Posterior vena cava (tissue), 2 donors: Measurements from ENCODE around the gene HNRNPA3. TPM values are rescaled to one million over a fixed set of nuclear protein-coding genes. Genes with fewer than 3 reads are reported as not detected.
"Not testable (repeated sequence)": the region's sequence is repeated elsewhere in the genome, so short reads cannot be mapped to it uniquely, and the experiment has no call there.

ENCODE experiments used
- DNase-seq: peaks from one replicate; pipeline ENCODE4 v3.0.0-alpha.2; 2020; ENCODE audit warnings: low spot score
- intact Hi-C, 2 donors: fragments of 100-400 bp; cut with DNase I; formaldehyde crosslinking; loops; one replicate each; pipeline versions ENCODE4 v1.14.1 to v1.14.2; 2022 to 2023
- long read RNA-seq, 2 donors: library from polyadenylated mRNA; unstranded; transcript quantifications; one replicate each; pipeline ENCODE4 v2.0.0, GENCODE V29; 2020 to 2021
- total RNA-seq, 2 donors: library from RNA; stranded (reverse); fragmentation: NEBNext Ultra II Directional; extraction: Animal tissue kit (Norgen Biotek cat#: 25700); gene quantifications; one replicate each; pipeline ENCODE4 v1.2.1, GENCODE V29; 2021
- donor health status: DM: yes; HTN: yes; CAD: no.
- donor health status: DM: yes; HTN: yes; CAD: no.

HNRNPA3 gene
- 100 to 1,000 TPM; 152 to 166 TPM for total RNA-seq
- long read RNA-seq, donor 1, full-length matches to known transcripts = 18 of 48 reads
- long read RNA-seq, donor 1, partial matches to known transcripts = 14 of 48 reads
- long read RNA-seq, donor 1, other reads (novel, unspliced or antisense) = 16 of 48 reads
- long read RNA-seq, donor 2, full-length matches to known transcripts = 23 of 39 reads
- long read RNA-seq, donor 2, partial matches to known transcripts = 2 of 39 reads
- long read RNA-seq, donor 2, other reads (novel, unspliced or antisense) = 14 of 39 reads

DNA sequence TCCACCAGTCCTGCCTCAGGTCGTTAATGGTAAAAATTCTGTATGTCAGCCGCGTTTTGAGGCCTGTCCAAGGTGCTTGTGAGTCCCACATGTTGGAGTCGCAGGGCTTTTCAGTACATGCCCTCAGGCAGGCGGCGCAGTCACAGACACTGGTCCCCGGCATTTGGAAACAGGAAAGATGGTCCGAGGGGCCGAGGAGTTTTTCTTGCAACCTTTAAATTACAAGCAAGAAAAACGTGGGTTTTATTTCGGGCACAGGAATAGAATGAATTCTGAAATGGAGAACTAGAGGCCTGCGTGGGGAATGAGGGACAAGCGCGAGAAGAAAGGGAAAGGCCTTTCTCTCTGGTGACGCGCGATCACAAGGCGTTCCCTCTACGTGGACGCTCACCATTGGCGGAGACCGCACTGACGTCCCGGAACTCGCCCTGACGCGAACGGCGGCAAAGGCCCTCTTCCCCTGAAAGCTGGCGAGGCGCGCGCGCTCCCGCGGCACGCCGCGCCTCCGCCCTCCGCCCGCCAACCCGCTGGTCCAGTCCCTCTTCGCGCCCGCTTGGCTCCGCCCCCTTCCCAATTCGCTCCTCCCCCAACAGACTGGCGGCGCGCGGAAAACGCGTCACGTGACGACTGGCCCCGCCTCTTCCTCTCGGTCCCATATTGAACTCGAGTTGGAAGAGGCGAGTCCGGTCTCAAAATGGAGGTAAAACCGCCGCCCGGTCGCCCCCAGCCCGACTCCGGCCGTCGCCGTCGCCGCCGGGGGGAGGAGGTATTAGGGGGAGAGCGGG is at the start of gene HNRNPA3:
HNRNPA3 (plus strand) TSS at position 689 of the 785 bp plus-strand sequence; CDS start at position 695, 6 bp downstream.
- peak; percentile 100 for DNase-seq
- intact Hi-C loops = loop anchor here (5.0 to 10.0 kb wide), 2 partner anchors 50 to 53 kb away; partner anchors contain the start of gene NFE2L2 (in 2 of the 2)

DNA sequence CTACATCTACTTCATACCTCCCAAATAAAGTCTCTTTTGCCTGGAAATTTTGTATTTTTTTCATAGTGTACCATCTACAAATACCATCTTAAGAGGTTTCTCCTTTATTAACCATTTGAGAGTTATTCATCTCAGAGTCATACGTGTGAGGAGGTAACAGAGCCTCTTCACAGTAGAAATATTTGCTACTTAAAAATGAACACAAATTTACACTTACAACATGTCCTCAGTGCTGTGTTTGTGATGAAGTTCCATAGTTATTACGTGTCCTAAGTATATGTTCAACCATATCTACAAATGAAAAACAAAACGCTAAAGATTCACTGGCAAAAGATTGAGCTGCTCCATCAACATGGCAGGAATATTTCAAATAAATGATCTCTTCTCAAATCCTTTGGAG is 48.5 kb upstream of the HNRNPA3 start:
- DNase-seq = no peak
- intact Hi-C loops = loop anchor here (5.0 to 10.0 kb wide), 5 partner anchors 101 to 1037 kb away; partner anchors contain the start of genes HOXD8 (in 1 of the 2) and NFE2L2 (in 1 of the 2)

DNA sequence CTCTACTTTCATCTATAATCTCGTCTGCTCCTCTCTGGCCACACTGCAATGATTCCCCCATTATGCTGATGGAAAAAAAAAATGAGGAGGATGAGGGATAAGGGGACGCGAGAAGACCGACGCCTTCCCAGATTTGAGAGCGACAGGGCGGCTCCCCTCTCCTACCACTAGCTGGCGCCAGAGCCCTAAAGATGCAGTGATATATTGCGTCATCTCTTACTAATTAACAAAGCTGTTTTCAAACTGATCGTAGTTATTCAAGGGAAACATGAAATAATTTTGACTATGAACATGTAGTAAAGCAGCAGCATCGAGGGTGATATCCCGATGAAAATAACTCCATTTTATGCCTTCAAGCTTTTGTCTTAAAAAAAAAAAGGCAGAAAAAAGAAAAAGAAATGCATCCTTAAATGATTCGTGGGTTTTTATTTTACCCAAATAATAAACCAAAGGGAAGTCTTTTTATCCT is 48.0 kb upstream of the HNRNPA3 start:
- intact Hi-C loops = loop anchor here (5.0 to 10.0 kb wide), 5 partner anchors 100 to 1037 kb away; partner anchors contain the start of genes HOXD8 (in 1 of the 2) and NFE2L2 (in 1 of the 2)
- peak; percentile 90 for DNase-seq

- DNase-seq = no peak
- intact Hi-C loops = loop anchor here (10.0 kb wide), 4 partner anchors 100 to 590 kb away; partner anchors contain the start of gene NFE2L2 (in 1 of the 2)
Measured at GRCh38 chr2:177165061-177165583, 47.5 kb upstream of the HNRNPA3 start.

GRCh38 chr2:177165721-177166711 is 46.6 kb upstream of the HNRNPA3 start:
- intact Hi-C loops = loop anchor here (2.0 to 10.0 kb wide), 5 partner anchors 99 to 589 kb away; partner anchors contain the start of gene NFE2L2 (in 1 of the 2)

DNA sequence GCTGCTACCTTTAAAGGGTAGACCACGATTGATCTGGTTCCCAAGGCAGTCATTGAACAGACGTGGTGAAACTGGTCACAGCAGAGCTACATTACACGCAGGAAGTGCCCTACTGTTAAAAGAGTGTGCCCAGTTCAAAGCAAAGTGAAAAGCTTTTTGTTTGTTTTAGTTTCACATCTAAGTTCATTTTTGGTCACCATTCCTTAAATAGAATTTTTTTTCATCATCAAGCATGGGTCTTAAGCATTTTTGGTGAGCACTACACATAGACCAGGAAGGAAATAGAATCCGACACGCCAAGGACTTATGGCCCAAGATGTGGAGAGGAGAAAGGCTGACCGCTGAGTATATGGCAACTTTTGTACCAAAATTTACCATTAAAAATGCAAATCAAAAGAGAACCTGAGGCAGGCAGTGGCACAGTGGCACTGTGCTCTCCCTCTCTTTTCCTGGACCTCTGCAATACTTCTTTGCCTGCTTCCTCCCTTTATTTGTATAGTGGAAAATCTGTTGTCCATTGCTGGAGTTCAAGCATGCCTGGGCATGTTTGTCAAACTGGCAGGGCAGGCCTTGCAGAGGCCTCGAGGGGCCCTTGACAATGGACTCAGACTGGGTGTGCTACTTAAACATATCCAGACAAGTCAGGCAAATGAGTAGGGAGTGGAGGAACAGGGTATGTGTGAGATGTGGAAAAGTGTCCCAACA is 42.6 kb upstream of the HNRNPA3 start:
- intact Hi-C loops = loop anchor here (10.0 kb wide), 4 partner anchors 95 to 585 kb away; partner anchors contain the start of gene NFE2L2 (in 1 of the 2)

More at GRCh38 chr2:177165721-177166711, 46.6 kb upstream of the HNRNPA3 start:
- no peak for DNase-seq

DNA sequence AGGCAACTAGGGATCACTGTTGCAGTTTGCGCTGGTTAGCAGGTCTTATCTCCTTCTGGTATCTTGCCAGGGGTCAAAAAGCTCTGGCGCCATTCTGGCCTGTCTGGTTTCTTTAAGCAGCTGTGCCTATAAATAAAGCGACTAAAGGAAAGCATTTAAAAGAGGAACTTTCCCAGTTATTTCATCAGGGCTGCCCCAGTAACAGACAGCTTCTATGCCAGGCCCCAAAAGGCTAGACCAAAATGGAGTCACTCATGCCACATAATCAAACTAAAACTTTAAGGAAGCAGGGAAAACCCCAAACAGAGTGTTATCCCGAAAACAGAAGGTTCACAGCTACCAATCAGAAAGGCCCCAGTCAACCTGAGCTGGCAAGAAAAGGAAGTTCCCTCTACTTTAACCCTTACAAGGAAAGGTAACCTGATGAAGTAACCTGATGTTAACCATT is 41.2 kb upstream of the HNRNPA3 start:
- intact Hi-C loops = no loop called here
- DNase-seq = no peak

More for the DNA sequence above, 42.6 kb upstream of the HNRNPA3 start:
- DNase-seq = no peak

- intact Hi-C loops = no loop called here
- DNase-seq = no peak
Measured at GRCh38 chr2:177172034-177172880, 40.3 kb upstream of the HNRNPA3 start.

GRCh38 chr2:177174486-177174885 is 38.1 kb upstream of the HNRNPA3 start:
- intact Hi-C loops = no loop called here
- DNase-seq = no peak

DNA sequence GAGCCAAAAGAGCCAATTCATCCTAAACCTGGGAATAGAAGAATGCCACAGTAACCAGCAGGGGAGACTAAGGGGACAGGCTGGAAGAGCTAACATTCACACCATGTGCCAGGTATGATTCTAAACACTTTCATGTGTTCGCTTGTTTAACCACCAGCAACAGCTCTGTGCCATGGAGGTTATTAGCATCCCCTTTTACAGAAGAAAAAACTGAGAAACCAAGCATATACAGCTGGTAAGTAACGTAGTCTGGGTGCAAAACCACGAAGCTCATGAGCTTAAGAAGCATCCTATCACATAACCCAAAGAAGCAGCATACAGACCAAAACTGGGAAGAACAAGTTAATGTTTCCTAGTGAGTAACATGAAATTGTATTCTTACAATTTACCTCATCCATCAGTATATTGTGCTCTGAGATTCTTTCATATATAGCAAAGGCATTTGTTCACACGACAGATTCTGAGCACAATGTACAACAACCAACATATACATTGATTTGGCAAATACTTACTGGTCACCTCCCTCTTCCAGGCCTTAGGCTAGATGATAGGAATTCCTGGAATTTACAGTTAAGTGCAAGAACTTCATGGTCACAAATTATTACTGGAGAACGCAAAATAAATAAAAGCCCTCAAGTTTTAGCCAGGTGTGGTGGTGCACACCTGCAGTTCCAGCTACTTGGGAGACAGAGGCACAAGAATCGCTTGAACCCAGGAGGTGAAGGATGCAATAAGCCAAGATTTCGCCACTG is 36.5 kb upstream of the HNRNPA3 start:
- DNase-seq = no peak
- intact Hi-C loops = no loop called here

DNA sequence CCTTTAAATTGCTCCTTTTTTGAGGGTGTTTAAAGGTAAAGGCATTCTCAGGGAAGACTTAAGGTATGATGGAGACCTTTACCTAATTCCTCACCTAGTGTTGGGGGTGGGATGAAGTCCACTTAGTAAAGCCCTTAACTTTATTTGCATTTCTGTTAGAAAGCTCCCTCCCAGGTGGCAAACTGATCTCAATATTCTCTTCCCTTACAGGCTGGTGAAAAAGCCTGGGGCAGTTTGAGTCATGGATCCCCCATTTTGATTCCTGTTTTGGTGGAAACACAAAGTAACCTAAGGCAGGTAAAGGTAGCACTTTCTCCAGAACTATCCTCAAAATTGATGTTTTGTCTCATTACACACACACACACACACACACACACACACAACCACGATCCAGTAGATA is 33.8 kb upstream of the HNRNPA3 start:
- intact Hi-C loops = no loop called here

DNA sequence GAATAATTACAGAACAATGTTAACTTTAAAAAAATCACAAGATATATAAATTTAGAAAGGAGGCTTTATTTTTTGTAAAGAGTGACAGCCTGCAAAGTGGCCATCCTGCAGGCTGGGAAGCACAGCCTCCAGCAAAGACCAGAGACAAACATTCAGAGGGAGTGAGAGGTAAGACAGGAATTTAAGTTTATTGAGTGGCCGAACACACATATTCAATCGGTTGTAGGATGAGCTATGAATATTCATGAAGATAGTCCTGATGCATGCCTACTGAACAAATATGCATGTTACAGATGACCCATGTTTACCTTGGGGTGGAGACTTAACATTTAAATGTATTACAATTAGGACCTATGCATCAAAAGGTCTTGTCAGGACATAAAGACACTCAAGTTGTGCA is 33.4 kb upstream of the HNRNPA3 start:
- intact Hi-C loops = no loop called here
- no peak for DNase-seq

More for the DNA sequence above, 33.8 kb upstream of the HNRNPA3 start:
- no peak for DNase-seq

GRCh38 chr2:177179671-177180070 is 32.9 kb upstream of the HNRNPA3 start:
- DNase-seq, intact Hi-C loops: not testable (repeated sequence)

GRCh38 chr2:177180269-177181000 is 32.2 kb upstream of the HNRNPA3 start:
- intact Hi-C loops = no loop called here
- no peak for DNase-seq

GRCh38 chr2:177183860-177184259 is 28.7 kb upstream of the HNRNPA3 start:
- no peak for DNase-seq
- intact Hi-C loops = no loop called here
